Measurements from ENCODE around the gene NRBF2.
A peak's percentile ranks its signal among the peaks of the same experiment; 100 is the strongest.
"Not testable (repeated sequence)": the region's sequence is repeated elsewhere in the genome, so short reads cannot be mapped to it uniquely, and the experiment has no call there.

NRBF2 gene

DNA sequence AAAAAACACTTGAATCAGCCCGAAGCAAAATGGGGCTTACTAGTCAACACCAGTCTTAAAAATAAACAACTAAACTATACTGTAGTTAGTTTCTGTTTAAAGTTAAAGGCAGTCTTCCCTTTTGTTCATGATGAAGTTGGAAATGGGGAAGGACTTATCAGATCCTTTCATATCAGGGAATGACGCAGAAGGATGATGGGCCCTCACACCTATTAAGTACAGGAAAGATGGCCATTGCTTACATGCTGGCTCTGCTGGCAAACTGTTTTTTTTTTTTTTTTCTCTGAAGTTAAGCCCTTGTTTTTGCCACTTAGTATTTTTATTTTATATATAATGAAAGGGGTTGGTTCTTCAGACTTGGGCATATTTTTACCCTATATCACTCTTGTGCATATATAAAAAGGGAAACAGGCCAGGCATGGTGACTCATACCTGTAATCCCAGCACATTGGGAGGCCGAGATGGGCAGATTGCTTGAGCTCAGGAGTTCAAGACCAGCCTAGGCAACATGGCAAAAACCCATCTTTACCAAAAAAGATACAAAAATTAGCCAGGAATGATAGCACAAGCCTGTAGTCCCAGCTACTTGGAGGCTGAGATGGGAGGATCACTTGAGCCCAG, 16.6 kb upstream of the NRBF2 start:
- FAIRE-seq (no peak), DNase-seq (ENCODE audit: low spot score) (no peak)

DNA sequence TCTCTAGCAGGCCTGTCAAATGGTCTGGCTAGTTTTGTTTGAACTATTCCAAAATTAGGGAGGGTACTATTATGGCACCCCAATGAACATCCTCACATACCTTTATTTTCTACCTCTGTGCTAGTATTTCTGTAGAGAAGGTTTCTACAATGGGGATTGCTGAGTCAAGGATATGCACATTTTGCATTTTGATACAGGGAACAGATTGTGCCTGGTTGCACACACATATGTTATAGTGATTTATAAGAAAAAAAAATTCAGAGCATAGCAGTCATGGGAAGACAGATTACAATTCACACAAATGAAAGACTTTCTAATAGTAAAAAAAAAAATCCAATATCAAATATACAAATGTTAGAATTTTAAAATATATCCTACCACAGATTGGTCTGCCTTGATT, 14.1 kb upstream of the NRBF2 start:
- FAIRE-seq = no peak
- no peak for DNase-seq (ENCODE audit: low spot score)

DNA sequence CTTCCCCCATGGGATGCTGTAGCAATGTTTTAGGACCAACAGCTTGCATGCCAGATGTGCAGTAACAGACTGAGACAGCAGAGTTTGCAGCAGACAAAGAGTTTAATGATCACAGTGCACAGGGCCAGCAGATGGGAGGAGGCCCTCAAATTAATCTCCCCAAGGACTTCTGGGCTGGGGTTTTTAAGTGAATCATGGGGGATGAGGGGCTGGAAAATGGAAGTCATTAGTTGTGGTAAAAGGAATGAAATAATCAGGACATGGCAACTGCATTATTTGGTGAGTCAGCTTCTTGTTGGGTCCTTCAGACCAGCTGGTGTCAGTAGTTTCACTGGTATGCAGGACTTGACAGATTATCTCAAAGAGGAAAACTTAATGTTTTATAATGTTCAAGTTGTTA, 12.6 kb upstream of the NRBF2 start:
- no peak for DNase-seq (ENCODE audit: low spot score)
- FAIRE-seq = no peak

DNA sequence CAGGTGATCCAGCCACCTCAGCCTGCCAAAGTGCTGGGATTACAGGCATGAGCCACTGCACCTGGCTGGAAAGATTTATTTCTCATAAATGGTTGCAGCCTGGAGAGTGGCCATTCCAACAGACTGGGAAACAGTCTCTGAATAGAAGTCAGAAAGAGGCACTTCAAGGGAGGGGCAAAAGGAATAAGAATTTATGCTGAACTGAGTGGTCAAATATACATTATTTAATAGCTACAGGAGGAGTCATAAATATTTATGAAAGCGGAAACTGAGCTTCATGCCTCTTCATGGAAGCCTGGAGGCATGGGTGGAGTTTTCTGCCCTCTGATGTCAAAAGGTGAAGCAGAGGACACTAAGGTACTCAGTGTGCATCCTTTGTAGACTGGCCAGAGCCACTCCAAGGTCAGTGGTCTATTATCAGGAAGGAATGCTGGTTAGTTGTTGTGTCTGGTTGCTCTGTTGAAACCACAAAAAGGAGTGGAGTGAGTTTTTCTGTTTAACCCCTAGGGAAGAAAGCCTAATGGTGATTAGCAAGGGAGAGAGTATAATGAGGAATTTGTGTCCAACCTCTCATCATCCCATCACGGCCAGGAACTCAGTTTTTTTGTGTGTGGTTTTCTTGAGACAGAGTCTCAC, 9.3 kb upstream of the NRBF2 start:
- DNase-seq (ENCODE audit: low spot score) = no peak
- no peak for FAIRE-seq

DNA sequence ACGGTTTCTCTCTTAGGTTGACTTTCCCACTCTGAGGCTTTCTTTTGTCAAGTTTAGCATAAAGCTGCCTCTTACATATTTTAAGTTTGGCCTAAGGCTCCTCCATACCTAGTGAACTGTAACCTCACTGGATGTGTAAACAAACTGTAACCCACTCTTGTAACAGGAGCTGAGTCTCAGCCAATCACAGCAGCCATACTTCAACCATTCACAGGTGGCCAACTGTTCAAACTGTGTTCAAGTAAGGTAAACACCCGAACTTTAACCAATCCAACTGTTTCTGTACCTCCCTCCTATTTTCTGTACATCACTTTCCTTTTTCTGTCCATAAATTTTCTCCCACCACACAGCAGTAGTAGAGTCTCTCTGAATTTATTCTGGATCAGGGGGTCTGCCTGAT, 7.7 kb upstream of the NRBF2 start:
- no peak for DNase-seq (ENCODE audit: low spot score)
- FAIRE-seq = no peak

DNA sequence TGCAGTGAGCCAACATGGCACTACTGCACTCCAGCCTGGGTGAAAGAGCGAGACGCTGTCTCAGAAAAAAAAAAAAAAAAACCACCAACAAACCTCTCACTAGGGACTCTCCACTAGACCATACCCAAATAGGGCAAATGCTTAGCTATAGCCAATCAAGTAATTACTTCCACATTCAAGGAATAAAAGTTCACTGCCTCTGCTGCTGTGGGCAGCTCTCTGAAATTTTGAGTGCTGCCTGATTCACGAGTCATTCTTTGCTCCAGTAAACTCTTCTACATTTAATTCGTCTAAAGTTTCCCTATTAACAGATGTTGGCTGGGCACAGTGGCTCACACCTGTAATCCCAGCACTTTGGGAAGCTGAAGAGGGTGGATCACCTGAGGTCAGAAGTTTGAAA, 4.7 kb upstream of the NRBF2 start:
- no peak for FAIRE-seq
- no peak for DNase-seq (ENCODE audit: low spot score)

DNA sequence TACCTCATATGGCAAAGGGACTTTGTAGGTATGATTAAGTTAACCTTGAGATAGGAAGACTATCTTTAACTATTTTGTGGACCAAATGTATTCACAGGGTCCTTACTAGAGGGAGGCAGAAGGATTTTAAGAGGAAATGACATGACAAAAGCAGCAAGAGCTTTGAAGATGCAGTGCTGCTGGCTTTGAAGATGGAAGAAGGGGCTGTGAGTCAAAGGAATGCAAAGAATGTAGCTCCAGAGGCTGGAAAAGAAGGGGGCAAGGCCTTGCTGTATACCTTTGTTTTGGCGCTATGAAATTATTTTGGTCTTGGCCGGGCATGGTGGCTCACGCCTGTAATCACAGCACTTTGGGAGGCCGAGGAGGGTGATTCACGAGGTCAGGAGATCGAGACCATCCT, 3.2 kb upstream of the NRBF2 start:
- no peak for FAIRE-seq

DNA sequence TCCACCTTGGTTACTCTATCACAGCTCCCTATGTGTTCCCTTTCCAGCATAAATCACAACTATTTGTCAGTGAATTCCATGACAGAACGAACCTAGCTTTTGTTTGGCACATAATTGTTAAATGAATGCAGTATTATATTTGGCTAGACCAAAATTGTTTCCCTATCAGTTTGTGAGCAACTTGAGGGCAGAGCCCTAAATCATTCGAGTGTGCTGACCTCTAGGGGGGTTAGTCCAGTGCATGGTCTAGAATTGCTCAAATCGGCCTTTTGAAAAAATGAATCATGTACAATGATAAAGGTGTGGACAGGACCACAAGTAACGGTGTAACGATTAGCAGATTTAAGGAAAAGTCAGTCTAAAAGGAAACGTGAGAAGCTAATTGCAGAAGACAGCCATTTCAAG, 475 bp upstream of the NRBF2 start:
- DNase-seq (ENCODE audit: low spot score) (no peak), FAIRE-seq (no peak)

More for the DNA sequence above, 3.2 kb upstream of the NRBF2 start:
- no peak for DNase-seq (ENCODE audit: low spot score)

DNA sequence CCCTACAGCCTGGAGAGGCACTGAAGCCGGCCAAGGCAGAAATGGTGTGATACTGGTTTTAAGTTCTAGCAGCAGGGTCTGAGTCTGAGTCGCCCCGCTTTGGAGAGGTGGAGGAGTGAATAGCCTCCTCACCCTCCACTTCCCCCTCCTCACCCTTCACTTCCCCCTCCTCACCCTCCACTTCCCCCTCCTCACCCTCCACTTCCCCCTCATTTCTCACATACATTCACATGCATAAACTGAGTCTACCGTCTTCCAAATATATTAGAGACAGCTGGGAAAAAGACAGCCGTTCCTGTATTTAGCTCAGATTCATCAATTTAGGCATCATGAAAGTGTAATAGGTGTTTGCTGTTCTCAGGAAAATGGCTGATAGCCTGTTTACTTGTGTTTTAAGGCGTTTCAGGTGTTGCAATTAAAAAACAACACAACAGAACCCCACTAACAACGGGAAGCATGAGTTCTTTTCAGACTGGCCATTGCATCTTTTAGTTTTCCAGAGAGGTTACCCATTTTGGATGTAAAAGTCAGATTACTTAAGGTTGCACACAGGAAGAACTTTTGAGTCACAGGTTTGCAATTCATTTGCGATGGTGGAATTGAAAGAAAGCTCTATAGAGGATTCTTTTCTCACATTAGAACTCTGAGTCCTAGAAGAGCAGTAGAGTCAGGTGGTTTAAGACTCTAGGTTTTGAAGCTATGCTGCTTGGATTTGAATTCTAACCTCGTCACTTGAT, 861 bp downstream of the NRBF2 start:
- FAIRE-seq = no peak
- DNase-seq (ENCODE audit: low spot score) = peak; percentile 14

DNA sequence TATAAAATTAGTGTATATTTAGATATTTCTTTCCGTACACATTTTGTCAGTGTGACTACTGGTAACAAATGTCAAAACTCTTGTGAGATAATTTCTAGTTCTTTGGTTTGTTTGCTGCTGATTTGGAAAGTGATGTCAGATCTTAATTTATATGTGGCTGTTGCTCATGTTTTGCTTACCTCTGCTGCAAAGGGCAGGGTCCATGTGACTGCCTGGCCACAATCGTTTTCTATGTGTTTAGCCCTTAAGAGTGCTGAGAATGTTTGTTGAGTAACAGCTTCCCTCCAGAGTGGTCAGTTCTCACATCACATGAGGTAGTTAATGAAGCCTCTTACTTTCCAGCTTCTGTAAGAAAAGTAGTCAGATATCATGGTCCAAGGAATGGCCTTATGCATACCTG, 4.2 kb downstream of the NRBF2 start:
- no peak for DNase-seq (ENCODE audit: low spot score)
- no peak for FAIRE-seq

DNA sequence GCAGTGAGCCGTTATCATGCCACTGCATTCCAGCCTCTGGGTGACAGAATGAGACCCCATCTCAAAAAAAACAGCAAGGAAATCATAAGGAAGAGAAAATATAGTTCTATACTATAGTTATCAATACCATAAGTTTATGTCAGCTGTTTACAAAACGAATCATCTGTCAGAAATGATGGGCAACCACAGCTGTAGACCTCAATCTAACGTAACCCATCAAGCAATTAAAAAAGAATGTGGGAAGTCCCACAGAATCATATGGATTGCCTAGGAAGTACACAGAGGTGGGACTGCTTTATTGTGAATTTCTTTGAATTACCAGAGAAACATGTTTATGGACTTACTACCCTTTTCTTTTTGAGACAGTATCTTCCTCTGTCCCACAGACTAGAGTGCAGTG, 6.9 kb downstream of the NRBF2 start:
- DNase-seq (ENCODE audit: low spot score) (no peak), FAIRE-seq (no peak)

DNA sequence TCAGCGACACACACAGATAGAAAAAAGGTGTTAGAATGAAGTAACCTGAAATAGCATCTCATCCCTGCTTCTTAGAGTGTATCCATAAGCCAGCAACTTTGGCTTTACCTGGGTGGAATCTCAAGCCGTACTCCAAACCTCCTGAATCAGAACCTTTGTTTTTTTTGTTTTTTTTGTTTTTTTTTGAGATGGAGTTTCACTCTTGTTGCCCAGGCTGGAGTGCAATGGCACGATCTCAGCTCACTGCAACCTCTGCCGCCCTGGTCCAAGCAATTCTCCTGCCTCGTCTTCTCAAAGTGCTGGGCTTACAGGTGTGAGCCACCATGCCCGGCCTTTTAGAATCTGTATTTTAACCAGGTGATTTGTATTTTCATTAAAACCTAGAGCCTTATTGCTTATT, 9.0 kb downstream of the NRBF2 start:
- DNase-seq (ENCODE audit: low spot score) = no peak
- FAIRE-seq = no peak

DNA sequence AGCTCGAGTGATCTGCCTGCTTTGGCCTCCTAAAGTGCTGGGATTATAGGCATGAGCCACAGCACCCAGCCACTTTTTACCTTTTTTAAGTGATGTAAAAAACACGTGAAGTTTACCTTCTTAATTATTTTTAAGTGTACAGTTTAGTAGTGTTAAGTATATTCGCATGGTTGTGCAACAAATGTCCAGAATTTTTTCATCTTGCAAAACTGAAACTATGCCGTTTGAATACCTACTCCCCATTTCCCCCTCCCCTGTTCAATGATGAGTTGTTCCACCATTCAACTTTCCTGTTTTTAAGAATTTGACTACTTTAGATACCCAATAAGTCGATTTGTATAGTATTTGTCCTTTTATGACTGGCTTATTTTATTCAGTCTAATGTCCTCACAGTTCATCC, 10.9 kb downstream of the NRBF2 start:
- FAIRE-seq = no peak
- no peak for DNase-seq (ENCODE audit: low spot score)

DNA sequence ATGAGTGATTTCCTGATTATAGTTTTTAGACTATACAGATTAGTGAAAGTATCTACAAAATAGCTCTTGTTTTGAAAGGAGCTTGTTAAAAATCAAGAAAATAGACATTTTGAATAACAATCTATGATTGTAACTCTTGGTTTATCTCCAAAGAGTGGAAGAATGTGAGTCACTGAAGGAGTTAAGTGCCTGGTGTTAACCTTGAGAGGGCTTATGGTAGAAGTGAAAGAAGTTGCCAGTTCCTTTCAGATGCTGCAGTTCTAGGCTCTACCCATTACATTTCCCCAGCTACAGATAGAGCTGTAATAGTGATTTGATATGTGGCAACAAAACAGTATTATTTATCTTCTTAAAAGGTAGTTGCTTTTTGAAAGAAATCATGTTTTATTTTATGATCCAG, 12.7 kb downstream of the NRBF2 start:
- DNase-seq (ENCODE audit: low spot score) (no peak), FAIRE-seq (no peak)

DNA sequence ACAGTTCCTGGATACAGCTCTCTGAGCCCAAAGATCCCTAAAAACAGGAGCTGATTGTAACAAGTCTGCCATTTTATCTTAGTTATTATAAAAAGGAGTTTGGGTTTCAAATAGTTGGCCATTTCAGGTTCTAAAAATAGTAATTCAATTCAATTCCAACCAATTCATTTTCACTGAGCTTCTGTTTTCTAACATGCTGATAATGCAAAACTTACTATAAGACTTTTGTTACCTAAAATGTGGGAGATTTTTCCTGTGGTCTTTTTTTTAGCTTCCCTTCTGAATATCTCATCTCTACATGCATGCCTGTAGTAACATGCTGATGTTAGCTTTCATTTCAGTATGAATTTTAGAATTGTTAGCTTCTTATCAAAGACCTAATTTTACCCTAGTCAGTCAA, 13.4 kb downstream of the NRBF2 start:
- DNase-seq (ENCODE audit: low spot score) (no peak), FAIRE-seq (no peak)

DNA sequence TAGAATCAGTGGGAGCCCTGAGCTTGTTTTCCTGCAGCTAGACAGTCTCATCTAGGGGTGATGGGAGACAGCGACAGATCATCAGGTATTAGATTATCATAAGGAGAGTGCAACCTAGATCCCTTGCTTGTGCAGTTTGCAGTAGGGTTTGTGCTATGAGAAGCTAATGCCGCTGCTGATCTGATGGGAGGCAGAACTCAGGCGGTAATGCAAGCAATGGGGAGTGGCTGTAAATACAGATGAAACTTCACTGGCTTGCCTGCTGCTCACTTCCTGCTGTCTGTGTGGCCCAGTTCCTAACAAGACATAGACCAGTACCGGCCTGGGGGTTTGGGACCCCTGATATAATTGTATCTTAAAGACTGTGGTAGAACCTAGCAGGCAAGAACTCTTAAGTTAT, 17.6 kb downstream of the NRBF2 start:
- DNase-seq (ENCODE audit: low spot score) = no peak
- FAIRE-seq = no peak

DNA sequence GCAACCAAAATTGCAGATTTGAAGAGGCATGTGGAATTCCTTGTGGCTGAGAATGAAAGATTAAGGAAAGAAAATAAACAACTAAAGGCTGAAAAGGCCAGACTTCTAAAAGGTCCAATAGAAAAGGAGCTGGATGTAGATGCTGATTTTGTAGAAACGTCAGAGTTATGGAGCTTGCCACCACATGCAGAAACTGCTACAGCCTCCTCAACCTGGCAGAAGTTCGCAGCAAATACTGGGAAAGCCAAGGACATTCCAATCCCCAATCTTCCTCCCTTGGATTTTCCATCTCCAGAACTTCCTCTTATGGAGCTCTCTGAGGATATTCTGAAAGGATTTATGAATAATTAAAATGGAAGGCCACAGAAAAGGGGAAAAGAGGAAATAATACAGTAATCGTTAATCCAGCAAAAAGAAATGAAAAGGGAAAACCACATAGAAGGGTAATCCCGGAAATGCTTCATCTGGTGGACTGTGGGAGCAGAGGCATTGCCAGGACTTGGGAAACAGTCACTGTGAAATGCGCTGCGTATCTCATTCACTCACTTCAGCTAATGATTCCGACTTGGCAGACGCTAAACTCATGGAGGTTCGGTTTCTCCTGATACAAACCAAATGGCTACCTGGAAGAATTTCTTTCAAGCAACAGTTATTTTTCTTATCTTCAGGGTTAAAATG, 20.9 kb downstream of the NRBF2 start:
- not testable (repeated sequence) for DNase-seq (ENCODE audit: low spot score); FAIRE-seq

DNA sequence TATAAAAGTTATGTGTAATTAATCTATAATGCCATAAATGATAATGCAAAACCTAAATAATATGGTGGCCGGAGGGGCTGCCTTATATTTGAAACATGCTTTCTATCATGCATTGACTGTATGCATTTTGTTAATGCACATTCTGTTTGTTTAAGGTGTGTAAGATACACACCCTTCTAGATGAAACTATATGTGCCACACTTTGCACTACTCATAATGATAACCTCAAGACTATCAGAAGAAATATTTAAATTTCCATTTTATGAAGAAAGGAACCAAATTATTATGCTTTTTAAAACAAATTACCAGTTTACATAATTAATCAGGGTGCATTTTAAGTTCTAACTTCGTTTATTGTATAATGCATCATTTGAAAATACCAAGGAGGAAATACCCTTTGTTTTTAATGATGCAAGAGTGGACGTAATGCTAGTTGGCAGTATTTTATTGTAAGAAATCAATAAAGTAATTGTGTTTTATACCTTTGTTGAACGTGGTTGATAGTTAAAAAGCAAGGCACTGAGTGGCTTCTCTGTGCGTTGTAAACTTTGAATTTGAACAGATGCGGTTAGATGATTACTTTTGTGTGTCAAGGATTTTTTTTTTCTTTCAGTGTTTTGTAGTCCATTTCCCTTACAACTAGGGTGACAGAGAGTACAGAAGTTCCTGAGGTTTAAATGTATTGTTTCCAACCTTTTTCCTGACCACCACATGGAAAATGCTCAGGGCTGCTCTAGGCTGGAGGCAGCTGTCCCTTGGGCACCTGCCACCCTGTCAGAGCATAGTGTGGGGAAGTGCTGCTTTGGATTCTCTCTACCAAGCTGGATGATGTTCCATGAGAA, 21.6 kb downstream of the NRBF2 start:
- DNase-seq (ENCODE audit: low spot score) (no peak), FAIRE-seq (no peak)

DNA sequence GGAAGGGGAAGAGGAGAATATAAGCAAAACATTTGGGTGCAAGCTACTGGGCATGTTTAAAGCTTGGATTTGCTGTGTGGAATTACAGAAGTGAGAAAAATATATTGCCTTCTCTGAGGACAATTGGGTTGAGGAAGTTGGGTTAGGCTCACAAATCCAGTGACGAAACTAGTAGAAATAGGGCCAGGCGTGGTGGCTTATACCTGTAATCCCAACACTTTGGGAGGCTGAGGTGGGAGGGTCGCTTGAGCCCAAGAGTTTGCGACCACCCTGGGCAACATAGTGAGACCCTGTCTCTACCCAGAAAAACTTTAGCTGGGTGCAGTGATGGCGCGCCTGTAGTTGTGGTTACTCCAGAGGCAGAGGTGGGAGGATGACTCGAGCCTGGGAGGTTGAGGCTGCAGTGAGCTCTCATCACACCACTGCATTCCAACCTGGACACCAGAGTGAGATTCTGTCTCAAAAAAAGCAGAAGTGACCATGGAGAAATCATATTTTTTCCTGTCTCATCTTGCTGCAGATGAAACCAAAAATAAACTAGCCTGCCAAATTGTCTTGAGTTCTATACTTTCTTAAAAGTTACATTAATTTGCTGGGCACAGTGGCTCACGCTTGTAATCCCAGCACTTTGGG, 22.4 kb downstream of the NRBF2 start:
- FAIRE-seq (no peak), DNase-seq (ENCODE audit: low spot score) (no peak)

DNA sequence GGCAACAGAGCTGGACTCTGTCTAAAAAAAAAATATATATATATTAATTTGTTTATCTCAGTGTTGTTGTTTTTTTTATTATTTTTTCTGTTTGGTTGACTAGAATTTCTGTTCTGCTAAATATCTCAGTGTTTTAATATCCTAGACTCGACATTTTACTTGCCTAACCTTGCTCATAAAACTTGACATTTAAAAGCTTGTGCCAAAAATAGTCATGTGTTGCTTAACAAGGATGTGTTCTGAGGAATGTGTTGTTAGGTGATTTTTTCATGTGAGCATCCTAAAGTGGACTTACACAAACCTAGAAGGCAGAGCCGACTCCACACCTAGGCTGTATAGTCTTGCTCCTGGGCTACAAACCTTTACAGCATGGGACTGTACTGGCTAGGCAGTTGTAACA, 23.1 kb downstream of the NRBF2 start:
- DNase-seq (ENCODE audit: low spot score) (no peak), FAIRE-seq (no peak)

All from RCC 7860 (cell line).